PC-3 (cell line): Measurements from ENCODE around the gene SLC12A5.
"Not testable (repeated sequence)": the region's sequence is repeated elsewhere in the genome, so short reads cannot be mapped to it uniquely, and the experiment has no call there.

Experiments
- EZH2 ChIP-seq: fragments of 300-600 bp; sonication (generic); IDR thresholded peaks from one replicate; pipeline ENCODE4 v1.6.1; 2017; ENCODE audit warnings: antibody characterized with exemption, mild to moderate bottlenecking, low read length; ENCODE audit not compliant: unreplicated experiment
- TF ChIP-seq, protein P1 (sequence below): fragments of 300-600 bp; sonication (generic); conservative IDR thresholded peaks from 2 replicates; pipeline ENCODE4 v1.5.1; 2017; ENCODE audit warnings: antibody characterized with exemption, low read depth, mild to moderate bottlenecking, low read length

DNA sequence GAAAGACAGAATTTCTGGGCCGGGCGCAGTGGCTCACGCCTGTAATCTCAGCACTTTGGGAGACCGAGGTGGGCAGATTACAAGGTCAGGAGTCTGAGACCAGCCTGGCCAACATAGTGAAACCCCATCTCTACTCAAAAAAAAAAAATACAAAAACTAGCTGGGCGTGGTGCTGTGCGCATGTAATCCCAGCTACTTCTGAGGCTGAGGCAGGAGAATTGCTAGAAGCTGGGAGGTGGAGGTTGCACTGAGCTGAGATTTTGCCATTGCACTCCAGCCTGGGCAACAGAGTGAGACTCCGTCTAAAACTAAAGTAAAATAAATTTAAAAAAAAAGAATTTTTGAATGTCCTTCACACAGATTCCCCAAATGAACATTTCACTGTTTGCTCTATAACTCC lies 71.4 kb downstream of the SLC12A5 start:
- TF ChIP-seq, protein P1, sequence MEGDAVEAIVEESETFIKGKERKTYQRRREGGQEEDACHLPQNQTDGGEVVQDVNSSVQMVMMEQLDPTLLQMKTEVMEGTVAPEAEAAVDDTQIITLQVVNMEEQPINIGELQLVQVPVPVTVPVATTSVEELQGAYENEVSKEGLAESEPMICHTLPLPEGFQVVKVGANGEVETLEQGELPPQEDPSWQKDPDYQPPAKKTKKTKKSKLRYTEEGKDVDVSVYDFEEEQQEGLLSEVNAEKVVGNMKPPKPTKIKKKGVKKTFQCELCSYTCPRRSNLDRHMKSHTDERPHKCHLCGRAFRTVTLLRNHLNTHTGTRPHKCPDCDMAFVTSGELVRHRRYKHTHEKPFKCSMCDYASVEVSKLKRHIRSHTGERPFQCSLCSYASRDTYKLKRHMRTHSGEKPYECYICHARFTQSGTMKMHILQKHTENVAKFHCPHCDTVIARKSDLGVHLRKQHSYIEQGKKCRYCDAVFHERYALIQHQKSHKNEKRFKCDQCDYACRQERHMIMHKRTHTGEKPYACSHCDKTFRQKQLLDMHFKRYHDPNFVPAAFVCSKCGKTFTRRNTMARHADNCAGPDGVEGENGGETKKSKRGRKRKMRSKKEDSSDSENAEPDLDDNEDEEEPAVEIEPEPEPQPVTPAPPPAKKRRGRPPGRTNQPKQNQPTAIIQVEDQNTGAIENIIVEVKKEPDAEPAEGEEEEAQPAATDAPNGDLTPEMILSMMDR, result not testable (repeated sequence)
- not testable (repeated sequence) for TF ChIP-seq EZH2
